SK-N-SH treated with all-trans-retinoic acid at 6 μM for 48 hours (cell line): ENCODE measurements around the gene FAF1.

Experiments
- ATAC-seq: fragments of 200-7000 bp; cut with Tn5 transposase; 3 replicates; pipeline ENCODE4 v1.9.1; 2020; ENCODE audit warnings: mild to moderate bottlenecking, moderate library complexity
- ARNTL ChIP-seq: fragments of 450-650 bp; formaldehyde crosslinking; IDR thresholded peaks from 2 replicates; pipeline ENCODE4 v1.5.0; 2020; ENCODE audit warnings: low read depth, mild to moderate bottlenecking, moderate library complexity, borderline replicate concordance
- BACH2 ChIP-seq: fragments of 250-450 bp; sonication (Bioruptor Pico); IDR thresholded peaks from 2 replicates; pipeline ENCODE4 v1.9.0; 2021; ENCODE audit warnings: mild to moderate bottlenecking, borderline replicate concordance
- CREB5 ChIP-seq: fragments of 250-450 bp; sonication (Bioruptor Pico); IDR thresholded peaks from 2 replicates; pipeline ENCODE4 v1.5.1; 2020; ENCODE audit warnings: low read depth, mild to moderate bottlenecking, moderate library complexity
- CSRNP3 ChIP-seq: fragments of 250-450 bp; sonication (Bioruptor Pico); IDR thresholded peaks from 2 replicates; pipeline ENCODE4 v1.5.1; 2021; ENCODE audit warnings: mild to moderate bottlenecking, moderate library complexity
- ESRRG ChIP-seq: fragments of 250-450 bp; sonication (Bioruptor Pico); IDR thresholded peaks from 2 replicates; pipeline ENCODE4 v1.6.1; 2021; ENCODE audit warnings: mild to moderate bottlenecking
- GLIS3 ChIP-seq: fragments of 250-450 bp; sonication (Bioruptor Pico); IDR thresholded peaks from 2 replicates; pipeline ENCODE4 v1.5.0; 2020; ENCODE audit warnings: mild to moderate bottlenecking, moderate library complexity
- ISL1 ChIP-seq: fragments of 250-450 bp; sonication (Bioruptor Pico); IDR thresholded peaks from 2 replicates; pipeline ENCODE4 v2.1.2; 2022; ENCODE audit warnings: mild to moderate bottlenecking, moderate library complexity
- OSR1 ChIP-seq: fragments of 250-450 bp; sonication (Bioruptor Pico); IDR thresholded peaks from 2 replicates; pipeline ENCODE4 v1.8.0; 2022; ENCODE audit warnings: moderate library complexity, mild to moderate bottlenecking, inconsistent platforms
- PATZ1 ChIP-seq: fragments of 250-450 bp; sonication (Bioruptor Pico); IDR thresholded peaks from 2 replicates; pipeline ENCODE4 v1.8.0; 2020; ENCODE audit warnings: mild to moderate bottlenecking, moderate library complexity, borderline replicate concordance
- POU6F1 ChIP-seq: fragments of 250-450 bp; sonication (Bioruptor Pico); IDR thresholded peaks from 2 replicates; pipeline ENCODE4 v1.8.0; 2021; ENCODE audit warnings: low read depth, mild to moderate bottlenecking, moderate library complexity, borderline replicate concordance
- PPARA ChIP-seq: fragments of 250-450 bp; sonication (Bioruptor Pico); IDR thresholded peaks from 2 replicates; pipeline ENCODE4 v1.5.0; 2020; ENCODE audit warnings: mild to moderate bottlenecking, borderline replicate concordance
- RARB ChIP-seq: fragments of 250-450 bp; sonication (Bioruptor Pico); IDR thresholded peaks from 2 replicates; pipeline ENCODE4 v1.8.0; 2021; ENCODE audit warnings: mild to moderate bottlenecking, moderate library complexity
- SNAI2 ChIP-seq: fragments of 250-450 bp; sonication (Bioruptor Pico); IDR thresholded peaks from 2 replicates; pipeline ENCODE4 v1.5.0; 2020; ENCODE audit warnings: mild to moderate bottlenecking, moderate library complexity
- TCF4 ChIP-seq: fragments of 250-450 bp; sonication (Bioruptor Pico); IDR thresholded peaks from 2 replicates; pipeline ENCODE4 v1.8.0; 2021; ENCODE audit warnings: mild to moderate bottlenecking, moderate library complexity, borderline replicate concordance
- TOX ChIP-seq: fragments of 250-450 bp; sonication (Bioruptor Pico); IDR thresholded peaks from 2 replicates; pipeline ENCODE4 v1.8.0; 2021; ENCODE audit warnings: mild to moderate bottlenecking, moderate library complexity, borderline replicate concordance
- TSHZ2 ChIP-seq: fragments of 250-450 bp; sonication (Bioruptor Pico); IDR thresholded peaks from 2 replicates; pipeline ENCODE4 v1.5.0; 2020; ENCODE audit warnings: mild to moderate bottlenecking, moderate library complexity
- ZFP3 ChIP-seq: fragments of 250-450 bp; sonication (Bioruptor Pico); IDR thresholded peaks from 2 replicates; pipeline ENCODE4 v1.5.0; 2020; ENCODE audit warnings: mild to moderate bottlenecking, moderate library complexity
- ZNF565 ChIP-seq: fragments of 450-650 bp; formaldehyde crosslinking; conservative IDR thresholded peaks from 2 replicates; pipeline ENCODE4 v1.5.0; 2020; ENCODE audit warnings: low read depth, mild to moderate bottlenecking, moderate library complexity
- ZNF70 ChIP-seq: fragments of 450-650 bp; formaldehyde crosslinking; IDR thresholded peaks from 2 replicates; pipeline ENCODE4 v1.5.0; 2020; ENCODE audit warnings: mild to moderate bottlenecking, moderate library complexity
- ZNF8 ChIP-seq: fragments of 450-650 bp; formaldehyde crosslinking; IDR thresholded peaks from 2 replicates; pipeline ENCODE4 v1.5.0; 2020; ENCODE audit warnings: mild to moderate bottlenecking, moderate library complexity

FAF1 gene

GRCh38 chr1:50609508-50609907 is 350.6 kb downstream of the FAF1 start:
- ATAC-seq = no peak
- no peak for TF ChIP-seq TSHZ2 (CRISPR knock-in tag)
- TF ChIP-seq OSR1 = no peak
- TF ChIP-seq ARNTL (CRISPR knock-in tag) = no peak
- no peak for TF ChIP-seq GLIS3 (CRISPR knock-in tag)
- TF ChIP-seq ISL1 (CRISPR knock-in tag) = no peak
- TF ChIP-seq ZFP3 (CRISPR knock-in tag) = no peak
- no peak for TF ChIP-seq PPARA
- no peak for TF ChIP-seq CREB5 (CRISPR knock-in tag)
- TF ChIP-seq ZNF8 = no peak
- TF ChIP-seq TOX (CRISPR knock-in tag) = no peak
- no peak for TF ChIP-seq RARB (CRISPR knock-in tag)
- TF ChIP-seq TCF4 = no peak
- no peak for TF ChIP-seq BACH2
- TF ChIP-seq CSRNP3 (CRISPR knock-in tag) = no peak
- no peak for TF ChIP-seq ZNF70 (CRISPR knock-in tag)
- TF ChIP-seq PATZ1 = no peak
- TF ChIP-seq POU6F1 (CRISPR knock-in tag) = no peak
- no peak for TF ChIP-seq SNAI2
- TF ChIP-seq, all 23 proteins: peak for 0

- no peak for TF ChIP-seq ZNF70 (CRISPR knock-in tag)
- no peak for TF ChIP-seq TCF4
- TF ChIP-seq ZNF565 (CRISPR knock-in tag) = no peak
- TF ChIP-seq BACH2 = no peak
- no peak for TF ChIP-seq RARB (CRISPR knock-in tag)
- TF ChIP-seq TOX (CRISPR knock-in tag) = no peak
- TF ChIP-seq SNAI2 = no peak
- TF ChIP-seq, all 23 proteins: peak for 0
- peak; percentile 55 for ATAC-seq
Observed at GRCh38 chr1:50605186-50605875, 354.7 kb downstream of the FAF1 start.

GRCh38 chr1:50604580-50604979 is 355.5 kb downstream of the FAF1 start:
- no peak for TF ChIP-seq CREB5 (CRISPR knock-in tag)
- no peak for TF ChIP-seq ISL1 (CRISPR knock-in tag)
- no peak for TF ChIP-seq POU6F1 (CRISPR knock-in tag)
- TF ChIP-seq ESRRG (CRISPR knock-in tag) = no peak
- TF ChIP-seq OSR1 = no peak
- TF ChIP-seq CSRNP3 (CRISPR knock-in tag) = no peak
- TF ChIP-seq TCF4 = no peak
- no peak for TF ChIP-seq ZNF8
- no peak for ATAC-seq
